Esophagus muscularis mucosa (tissue), 4 donors: Measurements from ENCODE around the gene SYNGR4. TPM values are rescaled to one million over a fixed set of nuclear protein-coding genes. Genes with fewer than 3 reads are reported as not detected.

ENCODE experiments used
- DNase-seq: peaks from one replicate; pipeline ENCODE4 v3.0.0-alpha.2; 2017; ENCODE audit errors: extremely low spot score
- H3K27ac ChIP-seq, 4 donors: fragments of 200-600 bp; sonication (generic); replicated peaks in 1 of 4; 1 replicate in 3 of 4; 2 replicates in 1 of 4; pipeline ENCODE4 v1.5.1; 2016 to 2019; ENCODE audit warnings: mild to moderate bottlenecking in 1 of 4
- H3K27me3 ChIP-seq, 4 donors: fragments of 200-600 bp; sonication (generic); one replicate each; pipeline versions ENCODE4 v1.5.1 to v1.6.0; 2016 to 2019
- H3K36me3 ChIP-seq, 4 donors: fragments of 200-600 bp; sonication (generic); one replicate each; pipeline ENCODE4 v1.5.1; 2016 to 2019
- H3K4me1 ChIP-seq, 4 donors: fragments of 200-600 bp; sonication (generic); one replicate each; pipeline ENCODE4 v1.5.1; 2016 to 2019
- H3K4me3 ChIP-seq, 4 donors: fragments of 200-600 bp; sonication (generic); 1 replicate in 2 of 4; 2 replicates in 2 of 4; pipeline ENCODE4 v1.5.1; 2016 to 2019; ENCODE audit warnings: mild to moderate bottlenecking in 4 of 4, moderate library complexity in 1 of 4
- H3K9me3 ChIP-seq, 4 donors: fragments of 200-600 bp; sonication (generic); 1 replicate in 3 of 4; 2 replicates in 1 of 4; pipeline ENCODE4 v1.5.1; 2016 to 2019
- CTCF ChIP-seq, 3 experiments: fragments of 200-600 bp in 2 of 3; fragments of 450-650 bp in 1 of 3; sonication (generic) in 2 of 3; IDR thresholded peaks; one replicate each; pipeline ENCODE4 v1.5.1; 2017 to 2019; ENCODE audit warnings: antibody characterized with exemption in 3 of 3, mild to moderate bottlenecking in 2 of 3, moderate library complexity in 1 of 3
- EP300 ChIP-seq: sonication (generic); formaldehyde crosslinking; IDR thresholded peaks from one replicate; pipeline ENCODE4 v1.6.1; 2017; ENCODE audit warnings: antibody characterized with exemption
- POLR2A ChIP-seq: fragments of 450-650 bp; IDR thresholded peaks from one replicate; pipeline ENCODE4 v1.6.1; 2017; ENCODE audit warnings: antibody characterized with exemption, moderate library complexity, mild to moderate bottlenecking, low read depth
- POLR2AphosphoS5 ChIP-seq, 2 donors: sonication (generic); formaldehyde crosslinking; IDR thresholded peaks; one replicate each; pipeline ENCODE4 v1.6.1; 2017; ENCODE audit warnings: antibody characterized with exemption in 2 of 2
- WGBS: methylation state at CpG from one replicate; pipeline ENCODE4 v1.1.5; 2018; 5-methylcytosine and 5-hydroxymethylcytosine counted together
- intact Hi-C: fragments of 100-400 bp; cut with DNase I; formaldehyde crosslinking; loops from one replicate; pipeline ENCODE4 v1.15.1; 2023
- total RNA-seq, 4 donors: library from RNA; depleted of rRNA; stranded (reverse); fragments of >200 nt; gene quantifications; one replicate each; pipeline versions ENCODE4 v1.1.0 to v1.2.1, GENCODE V29; 2016

Gene SYNGR4
- total RNA-seq, 4 donors from 2014 or later = not detected

- TF ChIP-seq POLR2AphosphoS5 (IDR thresholded peaks at IDR 0.05) = no peak
- DNase-seq = no peak
- H3K4me1 ChIP-seq = peaks cover 4 to 19% (median 17%) of the 10 kb centered on the region in 4 donors
- H3K9me3 ChIP-seq = no peaks in the 10 kb centered on the region
- H3K27me3 ChIP-seq = peaks cover 0 to 63% (median 30%) of the 10 kb centered on the region in 4 donors
- no peaks in the 10 kb centered on the region for H3K36me3 ChIP-seq
- intact Hi-C loops = no loop called here
- H3K27ac ChIP-seq = no peak overlapping the region
- peak overlapping the region; percentile 25 to 32 (median 26) for H3K4me3 ChIP-seq
- 9% methylated on average over 14 of the region's 14 CpGs for WGBS
Measured at GRCh38 chr19:48415395-48415794, 51.2 kb downstream of the SYNGR4 start.

GRCh38 chr19:48415806-48416221, 51.6 kb downstream of the SYNGR4 start:
- H3K27me3 ChIP-seq = peaks cover 0 to 61% (median 30%) of the 10 kb centered on the region in 4 donors

GRCh38 chr19:48417421-48417820, 53.3 kb downstream of the SYNGR4 start:
- peaks cover 0 to 60% (median 30%) of the 10 kb centered on the region in 4 donors for H3K27me3 ChIP-seq
- TF ChIP-seq CTCF (IDR thresholded peaks at IDR 0.05) (no peak), EP300 (no peak), POLR2AphosphoS5 (IDR thresholded peaks at IDR 0.05) (no peak)
- H3K36me3 ChIP-seq = no peaks in the 10 kb centered on the region
- H3K4me3 ChIP-seq = no peak overlapping the region
- WGBS = 71% methylated on average over 7 of the region's 7 CpGs
- no peak for DNase-seq
- peaks cover 4 to 19% (median 17%) of the 10 kb centered on the region in 4 donors for H3K4me1 ChIP-seq
- H3K27ac ChIP-seq = no peak overlapping the region
- no peaks in the 10 kb centered on the region for H3K9me3 ChIP-seq
- intact Hi-C loops = no loop called here

More at GRCh38 chr19:48415806-48416221, 51.6 kb downstream of the SYNGR4 start:
- H3K27ac ChIP-seq = no peak overlapping the region
- TF ChIP-seq POLR2A = no peak
- no peak for TF ChIP-seq CTCF (IDR thresholded peaks at IDR 0.05)
- TF ChIP-seq POLR2AphosphoS5 (IDR thresholded peaks at IDR 0.05) = no peak
- no peak for TF ChIP-seq EP300
- no peak for DNase-seq
- H3K4me3 ChIP-seq = peak overlapping the region; percentile 21 to 32 (median 26)
- H3K36me3 ChIP-seq = no peaks in the 10 kb centered on the region
- H3K4me1 ChIP-seq = peaks cover 4 to 19% (median 17%) of the 10 kb centered on the region in 4 donors
- intact Hi-C loops = no loop called here
- WGBS = 17% methylated on average over 16 of the region's 30 CpGs
- no peaks in the 10 kb centered on the region for H3K9me3 ChIP-seq

- H3K4me3 ChIP-seq = no peak overlapping the region
- no peaks in the 10 kb centered on the region for H3K36me3 ChIP-seq
- no peak for TF ChIP-seq POLR2AphosphoS5 (IDR thresholded peaks at IDR 0.05)
- TF ChIP-seq POLR2A = no peak
- DNase-seq = no peak
- H3K9me3 ChIP-seq = no peaks in the 10 kb centered on the region
- peaks cover 0 to 57% (median 30%) of the 10 kb centered on the region in 4 donors for H3K27me3 ChIP-seq
- no peak overlapping the region for H3K27ac ChIP-seq
- intact Hi-C loops = no loop called here
- H3K4me1 ChIP-seq = peaks cover 4 to 19% (median 17%) of the 10 kb centered on the region in 4 donors
- 78% methylated on average over 6 of the region's 6 CpGs for WGBS
Measured at GRCh38 chr19:48418317-48419064, 54.3 kb downstream of the SYNGR4 start.

GRCh38 chr19:48419158-48419920, 55.2 kb downstream of the SYNGR4 start:
- DNase-seq = no peak
- no peaks in the 10 kb centered on the region for H3K9me3 ChIP-seq
- H3K4me3 ChIP-seq = no peak overlapping the region
- intact Hi-C loops = no loop called here
- H3K4me1 ChIP-seq = peaks cover 4 to 17% (median 16%) of the 10 kb centered on the region in 4 donors
- peaks cover 0 to 49% (median 24%) of the 10 kb centered on the region in 4 donors for H3K27me3 ChIP-seq
- TF ChIP-seq POLR2A = no peak
- no peak for TF ChIP-seq EP300
- TF ChIP-seq CTCF (IDR thresholded peaks at IDR 0.05) = no peak
- TF ChIP-seq POLR2AphosphoS5 (IDR thresholded peaks at IDR 0.05) = no peak
- WGBS = 72% methylated on average over 30 of the region's 31 CpGs
- no peaks in the 10 kb centered on the region for H3K36me3 ChIP-seq
- H3K27ac ChIP-seq = no peak overlapping the region
